ENCODE results near the gene HTRA3. TPM values are rescaled to one million over a fixed set of nuclear protein-coding genes. Genes with fewer than 3 reads are reported as not detected.

The HTRA3 gene
- total and polyA plus RNA-seq, 2 experiments from 2014 or later = 3.2 to 5.2 TPM

GRCh38 chr4:8238515-8239053 is 31.0 kb upstream of the HTRA3 start:
- H3K79me2 ChIP-seq (ENCODE audit: insufficient read depth) = no peaks in the 10 kb centered on the region
- H2AFZ ChIP-seq = no peak overlapping the region
- no peak overlapping the region for H3K4me3 ChIP-seq
- H3K36me3 ChIP-seq (ENCODE audit: low read depth) = no peaks in the 10 kb centered on the region
- H3K4me1 ChIP-seq (ENCODE audit: insufficient read depth) = no peaks in the 10 kb centered on the region
- no peaks in the 10 kb centered on the region for H3K9me3 ChIP-seq (ENCODE audit: low read depth)
- H3K4me2 ChIP-seq (ENCODE audit: unreplicated experiment) = no peak overlapping the region
- no peaks in the 10 kb centered on the region for H3F3A ChIP-seq (ENCODE audit: insufficient read depth)
- in situ Hi-C loops (cut with MboI) = loop anchor here (25.0 kb wide), 1 partner anchor 374 kb away; no protein-coding TSS in a partner anchor
- H4K20me1 ChIP-seq (ENCODE audit: insufficient read depth) = no peaks in the 10 kb centered on the region
- H3K9me2 ChIP-seq (ENCODE audit: insufficient read depth) = no peaks in the 10 kb centered on the region
- H3K27ac ChIP-seq = no peak overlapping the region
- no peak overlapping the region for H3K9ac ChIP-seq
- TF ChIP-seq EZH2phosphoT487 (IDR thresholded peaks at IDR 0.05; ENCODE audit: insufficient read depth, low read depth) (no peak), EZH2 (IDR thresholded peaks at IDR 0.05; ENCODE audit: insufficient read depth, poor library complexity, severe bottlenecking) (no peak)
- H3K27me3 ChIP-seq (replicated peaks; ENCODE audit: insufficient read depth) = no peaks in the 10 kb centered on the region
- WGBS, 2 experiments (ENCODE audit: low coverage in 1 of 2, low lambda C conversion rate in 2 of 2, missing lambda C conversion rate in 2 of 2) = 53 to 64% methylated on average over 16 to 17 of the region's 17 CpGs
- no peak for DNase-seq

DNA sequence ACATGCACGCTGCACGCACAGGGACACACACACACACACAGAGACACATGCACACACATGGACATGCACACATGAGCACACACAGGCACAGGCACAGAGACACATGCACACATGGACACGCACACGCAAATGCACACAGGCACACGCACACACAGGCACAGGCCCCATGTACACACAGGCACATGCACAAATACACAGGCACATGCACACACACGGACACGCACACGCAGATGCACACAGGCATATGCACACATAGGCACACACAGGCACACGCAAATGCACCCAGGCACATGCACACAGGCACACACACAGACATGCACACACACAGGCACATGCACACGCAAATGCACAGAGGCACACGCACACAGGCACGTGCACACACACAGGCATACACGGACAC is 30.3 kb upstream of the HTRA3 start:
- no peak for TF ChIP-seq EZH2 (IDR thresholded peaks at IDR 0.05; ENCODE audit: insufficient read depth, poor library complexity, severe bottlenecking)
- TF ChIP-seq EZH2phosphoT487 (IDR thresholded peaks at IDR 0.05; ENCODE audit: insufficient read depth, low read depth) = no peak
- Histone ChIP-seq H3K36me3 (ENCODE audit: low read depth) (no peaks in the 10 kb centered on the region), H3K4me2 (ENCODE audit: unreplicated experiment) (no peak overlapping the region), H3K9ac (no peak overlapping the region), H3K27ac (no peak overlapping the region), H3K4me1 (ENCODE audit: insufficient read depth) (no peaks in the 10 kb centered on the region), H3K4me3 (no peak overlapping the region), H3K27me3 (replicated peaks; ENCODE audit: insufficient read depth) (no peaks in the 10 kb centered on the region), H3K9me3 (ENCODE audit: low read depth) (no peaks in the 10 kb centered on the region), H3F3A (ENCODE audit: insufficient read depth) (no peaks in the 10 kb centered on the region), H3K9me2 (ENCODE audit: insufficient read depth) (no peaks in the 10 kb centered on the region), H2AFZ (no peak overlapping the region), H3K79me2 (ENCODE audit: insufficient read depth) (no peaks in the 10 kb centered on the region), H4K20me1 (ENCODE audit: insufficient read depth) (no peaks in the 10 kb centered on the region)
- in situ Hi-C loops (cut with MboI) = loop anchor here (25.0 kb wide), 1 partner anchor 373 kb away; no protein-coding TSS in a partner anchor
- DNase-seq = no peak
- WGBS, 2 experiments (ENCODE audit: low coverage in 1 of 2, low lambda C conversion rate in 2 of 2, missing lambda C conversion rate in 2 of 2) = 92 to 95% methylated on average over 13 of the region's 13 CpGs

DNA sequence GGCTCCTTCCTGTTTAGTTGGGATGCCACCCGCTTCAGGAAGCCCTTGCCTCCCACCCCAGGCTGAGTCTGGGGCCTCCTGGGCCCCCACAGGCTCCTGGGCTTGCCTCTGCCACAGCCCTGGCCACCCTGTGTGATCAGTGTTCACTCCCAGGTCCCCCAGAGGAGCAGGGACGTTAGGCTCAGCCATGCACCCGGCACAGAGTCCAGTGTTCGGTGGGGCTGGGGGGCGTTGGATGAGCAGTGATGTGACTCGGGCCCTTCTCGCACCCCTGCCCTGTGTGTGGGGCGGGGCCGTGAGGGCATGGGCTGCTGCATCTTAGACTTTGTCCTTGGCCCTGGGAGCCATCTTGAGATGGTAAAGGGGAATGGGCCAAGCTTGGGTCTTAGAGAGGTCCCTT is 29.9 kb upstream of the HTRA3 start:
- no peaks in the 10 kb centered on the region for H3K9me3 ChIP-seq (ENCODE audit: low read depth)
- no peaks in the 10 kb centered on the region for H3F3A ChIP-seq (ENCODE audit: insufficient read depth)
- no peaks in the 10 kb centered on the region for H3K4me1 ChIP-seq (ENCODE audit: insufficient read depth)
- TF ChIP-seq EZH2 (IDR thresholded peaks at IDR 0.05; ENCODE audit: insufficient read depth, poor library complexity, severe bottlenecking) = no peak
- TF ChIP-seq EZH2phosphoT487 (IDR thresholded peaks at IDR 0.05; ENCODE audit: insufficient read depth, low read depth) = no peak
- no peak for DNase-seq
- no peak overlapping the region for H3K9ac ChIP-seq
- in situ Hi-C loops (cut with MboI) = loop anchor here (25.0 kb wide), 1 partner anchor 373 kb away; no protein-coding TSS in a partner anchor
- H3K9me2 ChIP-seq (ENCODE audit: insufficient read depth) = no peaks in the 10 kb centered on the region
- H3K4me3 ChIP-seq = no peak overlapping the region
- H3K4me2 ChIP-seq (ENCODE audit: unreplicated experiment) = no peak overlapping the region
- no peak overlapping the region for H3K27ac ChIP-seq
- no peaks in the 10 kb centered on the region for H3K27me3 ChIP-seq (replicated peaks; ENCODE audit: insufficient read depth)
- WGBS, 2 experiments (ENCODE audit: low coverage in 1 of 2, low lambda C conversion rate in 2 of 2, missing lambda C conversion rate in 2 of 2) = 83 to 88% methylated on average over 9 of the region's 9 CpGs
- no peaks in the 10 kb centered on the region for H3K36me3 ChIP-seq (ENCODE audit: low read depth)
- H4K20me1 ChIP-seq (ENCODE audit: insufficient read depth) = no peaks in the 10 kb centered on the region
- H3K79me2 ChIP-seq (ENCODE audit: insufficient read depth) = no peaks in the 10 kb centered on the region
- H2AFZ ChIP-seq = no peak overlapping the region

DNA sequence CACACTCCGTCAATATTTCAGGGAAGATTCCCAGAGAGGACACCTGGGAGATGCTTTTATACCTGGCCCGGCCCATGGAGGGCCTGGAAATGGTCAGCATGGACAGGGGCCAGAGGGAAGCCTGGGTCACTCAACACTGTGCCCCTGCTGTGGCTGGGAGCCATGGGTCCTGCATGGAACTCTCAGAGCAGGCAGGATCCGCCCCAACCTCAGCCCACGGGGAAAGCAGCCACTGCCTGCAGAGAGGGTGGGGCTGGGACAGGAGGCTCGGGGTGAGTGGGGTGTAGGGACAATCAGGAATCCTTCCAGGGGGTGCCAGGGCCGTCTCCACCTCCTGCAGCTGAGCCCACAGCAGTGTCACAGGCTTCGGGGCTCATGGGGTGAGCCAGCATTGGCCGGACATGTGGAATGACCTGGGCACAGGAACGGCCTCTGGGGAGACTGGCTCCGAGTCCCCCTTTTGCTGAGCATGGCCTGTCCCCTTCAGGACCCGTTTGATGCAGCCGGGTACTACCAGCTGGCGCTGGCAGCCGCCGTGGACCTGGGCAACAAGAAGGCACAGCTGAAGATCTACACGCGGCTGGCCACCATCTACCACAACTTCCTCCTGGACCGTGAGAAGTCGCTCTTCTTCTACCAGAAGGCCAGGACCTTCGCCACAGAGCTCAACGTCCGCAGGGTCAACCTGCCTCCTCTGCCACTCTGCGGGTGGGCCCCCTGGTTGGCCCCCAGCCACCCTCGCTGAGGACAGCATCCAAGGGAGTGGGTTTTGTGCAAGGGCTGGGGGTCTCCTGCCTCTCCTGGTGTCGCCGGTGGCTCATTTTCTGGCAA is 29.1 kb upstream of the HTRA3 start:
- no peak overlapping the region for H3K9ac ChIP-seq
- no peak overlapping the region for H3K27ac ChIP-seq
- no peaks in the 10 kb centered on the region for H3K79me2 ChIP-seq (ENCODE audit: insufficient read depth)
- H4K20me1 ChIP-seq (ENCODE audit: insufficient read depth) = no peaks in the 10 kb centered on the region
- WGBS, 2 experiments (ENCODE audit: low coverage in 1 of 2, low lambda C conversion rate in 2 of 2, missing lambda C conversion rate in 2 of 2) = 78 to 86% methylated on average over 22 to 26 of the region's 26 CpGs
- H3K36me3 ChIP-seq (ENCODE audit: low read depth) = no peaks in the 10 kb centered on the region
- in situ Hi-C loops (cut with MboI) = loop anchor here (25.0 kb wide), 1 partner anchor 372 kb away; no protein-coding TSS in a partner anchor
- H3K4me2 ChIP-seq (ENCODE audit: unreplicated experiment) = no peak overlapping the region
- no peak for TF ChIP-seq EZH2phosphoT487 (IDR thresholded peaks at IDR 0.05; ENCODE audit: insufficient read depth, low read depth)
- no peak for TF ChIP-seq EZH2 (IDR thresholded peaks at IDR 0.05; ENCODE audit: insufficient read depth, poor library complexity, severe bottlenecking)
- no peaks in the 10 kb centered on the region for H3K27me3 ChIP-seq (replicated peaks; ENCODE audit: insufficient read depth)
- H3F3A ChIP-seq (ENCODE audit: insufficient read depth) = no peaks in the 10 kb centered on the region
- H2AFZ ChIP-seq = no peak overlapping the region
- no peaks in the 10 kb centered on the region for H3K9me2 ChIP-seq (ENCODE audit: insufficient read depth)
- no peak overlapping the region for H3K4me3 ChIP-seq
- H3K9me3 ChIP-seq (ENCODE audit: low read depth) = no peaks in the 10 kb centered on the region
- no peaks in the 10 kb centered on the region for H3K4me1 ChIP-seq (ENCODE audit: insufficient read depth)
- no peak for DNase-seq

Measured in GM23248 (cell line).